GM12878 (cell line): ENCODE data around the gene BMP7. TPM values are rescaled to one million over a fixed set of nuclear protein-coding genes. Genes with fewer than 3 reads are reported as not detected.

Source experiments
- ATAC-seq: fragments of 200-7000 bp; cut with Tn5 transposase; 3 replicates; pipeline ENCODE4 v1.9.1; 2020; ENCODE audit warnings: mild to moderate bottlenecking, moderate library complexity
- BruUV-seq: library from RNA; stranded (reverse); fragments of 400-500 nt; replicated peaks from 2 replicates; lab custom pipeline; 2021; lab: Mats Ljungman, UMichigan
- CTCF ChIA-PET: fragments of 300-600 bp; sonication (Branson Sonifier 250); formaldehyde crosslinking; extraction: SDS; loops from one replicate; lab custom pipeline; 2021; ENCODE audit warnings: inconsistent platforms; lab: Yijun Ruan, JAX
- POLR2A ChIA-PET: fragments of 350-600 bp; formaldehyde crosslinking; extraction: SDS; loops from one replicate; lab custom pipeline; 2021; ENCODE audit warnings: inconsistent platforms; lab: Charles Lee
- RAD21 ChIA-PET: fragments of 300-600 bp; sonication (Branson Sonifier 250); formaldehyde crosslinking; loops from one replicate; lab custom pipeline; 2023; ENCODE audit warnings: antibody characterized with exemption; ENCODE audit not compliant: unreplicated experiment; lab: Charles Lee
- SMC1A ChIA-PET: fragments of 300-600 bp; sonication (Branson Sonifier 250); formaldehyde crosslinking; loops from one replicate; lab custom pipeline; 2023; ENCODE audit not compliant: unreplicated experiment, uncharacterized antibody; lab: Charles Lee
- DNase-seq: peaks from one replicate; pipeline ENCODE4 v3.0.0-alpha.2; 2011; ENCODE audit warnings: low read depth, low spot score
- FAIRE-seq: peaks from 3 replicates; lab custom pipeline; 2011; peaks lifted over from hg19 to GRCh38; lab: Jason Lieb, UNC
- H2AFZ ChIP-seq: 2 replicates; pipeline ENCODE4 v1.6.0; 2011; ENCODE audit warnings: low read depth, low read length, control low read depth; ENCODE audit not compliant: control insufficient read depth
- H3K27ac ChIP-seq: 2 replicates; pipeline ENCODE4 v1.5.1; 2011; ENCODE audit warnings: control low read depth; ENCODE audit not compliant: control insufficient read depth, insufficient read depth
- H3K27me3 ChIP-seq, 2 experiments: replicated peaks in 1 of 2; 2 replicates each; pipeline versions ENCODE4 v1.6.0 to v1.6.1; 2011; ENCODE audit warnings: low read length in 1 of 2; ENCODE audit not compliant: control insufficient read depth in 2 of 2, insufficient read depth in 2 of 2
- H3K36me3 ChIP-seq, 2 experiments: 2 replicates each; pipeline ENCODE4 v1.5.1; 2011; ENCODE audit warnings: low read length in 1 of 2; ENCODE audit not compliant: control insufficient read depth in 2 of 2, insufficient read depth in 2 of 2
- H3K4me1 ChIP-seq: 2 replicates; pipeline ENCODE4 v1.6.1; 2011; ENCODE audit warnings: mild to moderate bottlenecking, low read length, moderate library complexity, mixed read lengths; ENCODE audit not compliant: control insufficient read depth, insufficient read depth
- H3K4me2 ChIP-seq: 2 replicates; pipeline ENCODE4 v1.6.0; 2011; ENCODE audit warnings: control low read depth; ENCODE audit not compliant: control insufficient read depth, insufficient read depth
- H3K4me3 ChIP-seq: fragments of 200-600 bp; sonication (generic); 2 replicates; pipeline ENCODE4 v1.5.1; 2016
- H3K79me2 ChIP-seq: 2 replicates; pipeline ENCODE4 v1.6.0; 2011; ENCODE audit warnings: low read length; ENCODE audit not compliant: control insufficient read depth, insufficient read depth
- H3K9ac ChIP-seq: 2 replicates; pipeline ENCODE4 v1.8.0; 2011; ENCODE audit warnings: low read length, control low read depth, mixed read lengths; ENCODE audit not compliant: control insufficient read depth, insufficient read depth
- H3K9me3 ChIP-seq: replicated peaks from 3 replicates; pipeline ENCODE4 v1.5.1; 2011; ENCODE audit warnings: mild to moderate bottlenecking, low read length; ENCODE audit not compliant: control insufficient read depth, insufficient read depth
- H4K20me1 ChIP-seq: 2 replicates; pipeline ENCODE4 v1.6.0; 2011; ENCODE audit not compliant: control insufficient read depth, insufficient read depth
- JUND ChIP-seq: IDR thresholded peaks from 2 replicates; pipeline ENCODE4 v1.6.1; 2012; ENCODE audit warnings: low read depth, mild to moderate bottlenecking, low read length, improper control_type of control experiment, moderate library complexity
- MAX ChIP-seq: IDR thresholded peaks from 2 replicates; pipeline ENCODE4 v1.6.1; 2012; ENCODE audit warnings: low read depth, low read length, improper control_type of control experiment
- NFXL1 ChIP-seq: fragments of 450-650 bp; IDR thresholded peaks from 2 replicates; pipeline ENCODE4 v1.6.1; 2017; ENCODE audit warnings: antibody characterized with exemption, mild to moderate bottlenecking, borderline replicate concordance
- POLR2AphosphoS5 ChIP-seq: IDR thresholded peaks from 2 replicates; pipeline ENCODE4 v1.6.1; 2011; ENCODE audit warnings: mild to moderate bottlenecking, low read length, inconsistent platforms
- WGBS: methylation state at CpG from one replicate; pipeline ENCODE4 v1.1.6; 2016; ENCODE audit warnings: low lambda C conversion rate; ENCODE audit not compliant: insufficient replicate concordance, insufficient coverage; ENCODE audit errors: missing lambda C conversion rate; 5-methylcytosine and 5-hydroxymethylcytosine counted together
- in situ Hi-C: fragments of 300-500 bp; cut with MboI; formaldehyde crosslinking; loops from 9 replicates; pipeline ENCODE4 v1.14.3; 2018; ENCODE audit warnings: mixed read lengths
- intact Hi-C: fragments of 100-400 bp; cut with micrococcal nuclease; formaldehyde crosslinking; loops from one replicate; pipeline ENCODE4 v1.14.2; 2022; ENCODE audit not compliant: unreplicated experiment
- polyA plus RNA-seq, 11 experiments: library from polyadenylated mRNA; depleted of rRNA in 4 of 11; unstranded in 6 of 11; stranded (reverse) in 5 of 11; fragments of >200 nt; fragmentation: Nextera tagmentation in 4 of 11; fragmentation: Illumina TruSeq in 1 of 11; extraction: Ambion mirVana in 4 of 11; extraction: Trizol in 1 of 11; gene quantifications; 1 replicate in 1 of 11; 2 replicates in 10 of 11; pipeline versions ENCODE4 v1.2.1 to v1.2.3, GENCODE V29; 2011 to 2016; ENCODE audit warnings: inconsistent platforms in 2 of 11, missing spikeins in 2 of 11, low read depth in 1 of 11
- total RNA-seq, 4 experiments: library from RNA; depleted of rRNA in 3 of 4; stranded (reverse); fragments of >200 nt in 3 of 4; fragmentation: Illumina TruSeq in 1 of 4; extraction: Trizol in 1 of 4; gene quantifications; 2 replicates each; pipeline versions ENCODE4 v1.2.1 to v1.2.3, GENCODE V29; 2013 to 2021

Gene BMP7
- total and polyA plus RNA-seq, 10 of the 15 experiments (the other 5 are each of a cell fraction or from before 2014, with no cell fraction given) = 0.18 to 0.51 (median 0.28) TPM; not detected in 7

GRCh38 chr20:57123504-57123903, 142.9 kb downstream of the BMP7 start:
- H3K79me2 ChIP-seq = no peaks in the 10 kb centered on the region
- RAD21 ChIA-PET = no interaction called here
- no peak overlapping the region for H3K4me2 ChIP-seq
- no peak for ATAC-seq
- in situ Hi-C loops (no loop called here), intact Hi-C loops (no loop called here)
- H3K27ac ChIP-seq = no peak overlapping the region
- no peaks in the 10 kb centered on the region for H3K36me3 ChIP-seq
- TF ChIP-seq NFXL1 = 0 out of 2 replicates have a peak, but pooled peaks have one; percentile 19
- TF ChIP-seq MAX = no peak
- no peaks in the 10 kb centered on the region; the same call in none of the 2 replicates for H3K4me1 ChIP-seq
- DNase-seq = no peak
- no peak overlapping the region for H3K4me3 ChIP-seq
- no peaks in the 10 kb centered on the region for H4K20me1 ChIP-seq
- no peak overlapping the region for H3K9ac ChIP-seq
- FAIRE-seq = no peak
- no peaks in the 10 kb centered on the region; a peak in 1 of 4 replicates for H3K27me3 ChIP-seq
- H2AFZ ChIP-seq = no peak overlapping the region
- H3K9me3 ChIP-seq = no peaks in the 10 kb centered on the region
- WGBS = 51% methylated on average over 4 of the region's 4 CpGs
- CTCF ChIA-PET = no interaction called here
- BruUV-seq = no TSS peak
- POLR2A ChIA-PET = no interaction called here
- SMC1A ChIA-PET = no interaction called here

- Histone ChIP-seq H3K27me3 (no peaks in the 10 kb centered on the region), H3K4me3 (no peak overlapping the region), H2AFZ (no peak overlapping the region)
- ATAC-seq = no peak
- TF ChIP-seq POLR2AphosphoS5 = no peak
- no peak for TF ChIP-seq JUND
- TF ChIP-seq, all 136 proteins: peak for 0
- WGBS = 36% methylated on average over 7 of the region's 7 CpGs
- POLR2A ChIA-PET = no interaction called here
- DNase-seq (no peak), FAIRE-seq (no peak)
- Histone ChIP-seq H3K36me3 (no peaks in the 10 kb centered on the region), H3K4me1 (no peaks in the 10 kb centered on the region; the same call in none of the 2 replicates), H3K9me3 (no peaks in the 10 kb centered on the region), H3K79me2 (no peaks in the 10 kb centered on the region), H3K4me2 (no peak overlapping the region), H3K27ac (no peak overlapping the region), H3K9ac (no peak overlapping the region), H4K20me1 (no peaks in the 10 kb centered on the region)
- SMC1A ChIA-PET = no interaction called here
- in situ Hi-C loops (no loop called here), intact Hi-C loops (no loop called here)
- BruUV-seq = no TSS peak
- RAD21 ChIA-PET = no interaction called here
- CTCF ChIA-PET = no interaction called here
Observed at GRCh38 chr20:57122536-57123489, 143.6 kb downstream of the BMP7 start.
